Measurements from ENCODE around the gene SFTPA1.
"Not testable (repeated sequence)": the region's sequence is repeated elsewhere in the genome, so short reads cannot be mapped to it uniquely, and the experiment has no call there.

The SFTPA1 gene

DNA sequence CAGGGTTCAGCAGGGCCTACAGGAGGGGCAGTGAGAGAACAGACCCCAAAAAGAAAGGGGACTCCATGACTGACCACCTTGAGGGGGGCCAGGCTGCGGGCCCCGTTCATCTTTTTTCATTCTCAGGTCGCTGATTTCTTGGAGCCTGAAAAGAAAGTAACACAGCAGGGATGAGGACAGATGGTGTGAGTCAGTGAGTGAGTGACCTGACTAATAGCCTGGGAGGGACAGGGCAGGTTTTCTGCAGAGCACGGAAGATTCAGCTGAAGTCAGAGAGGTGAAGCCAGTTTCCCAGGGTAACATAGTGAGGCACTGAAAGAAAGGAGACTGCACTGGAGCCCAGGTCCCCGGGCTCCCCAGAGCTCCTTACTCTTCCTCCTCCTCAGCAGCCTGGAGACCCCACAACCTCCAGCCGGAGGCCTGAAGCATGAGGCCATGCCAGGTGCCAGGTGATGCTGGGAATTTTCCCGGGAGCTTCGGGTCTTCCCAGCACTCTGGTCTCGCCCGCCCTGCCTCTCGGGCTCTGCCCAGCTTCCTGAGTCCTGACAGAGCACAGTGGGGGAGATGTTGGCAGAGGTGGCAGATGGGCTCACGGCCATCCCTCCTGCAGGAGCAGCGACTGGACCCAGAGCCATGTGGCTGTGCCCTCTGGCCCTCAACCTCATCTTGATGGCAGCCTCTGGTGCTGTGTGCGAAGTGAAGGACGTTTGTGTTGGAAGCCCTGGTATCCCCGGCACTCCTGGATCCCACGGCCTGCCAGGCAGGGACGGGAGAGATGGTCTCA lies 646 bp downstream of the SFTPA1 start:
- not testable (repeated sequence) for DNase-seq

DNA sequence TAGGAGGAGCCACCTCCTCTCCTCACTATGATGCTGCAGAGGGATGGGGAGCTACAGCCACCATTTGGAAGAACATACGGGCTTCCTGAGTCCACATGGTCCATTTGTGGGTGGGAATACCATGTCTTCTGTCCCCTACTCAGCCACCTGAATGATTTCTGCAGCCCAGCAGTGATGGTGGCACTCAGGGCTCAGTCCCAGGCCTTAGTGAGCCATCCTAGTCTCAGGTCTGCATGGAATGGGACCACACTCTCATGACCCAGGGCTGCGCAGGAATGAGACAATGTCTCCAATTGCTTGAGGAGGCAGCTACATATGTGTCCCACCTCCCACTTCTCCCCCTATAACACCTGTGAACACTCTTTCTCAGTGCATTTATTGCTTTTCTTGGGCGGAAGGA lies 4.8 kb downstream of the SFTPA1 start:
- DNase-seq, result no peak

DNA sequence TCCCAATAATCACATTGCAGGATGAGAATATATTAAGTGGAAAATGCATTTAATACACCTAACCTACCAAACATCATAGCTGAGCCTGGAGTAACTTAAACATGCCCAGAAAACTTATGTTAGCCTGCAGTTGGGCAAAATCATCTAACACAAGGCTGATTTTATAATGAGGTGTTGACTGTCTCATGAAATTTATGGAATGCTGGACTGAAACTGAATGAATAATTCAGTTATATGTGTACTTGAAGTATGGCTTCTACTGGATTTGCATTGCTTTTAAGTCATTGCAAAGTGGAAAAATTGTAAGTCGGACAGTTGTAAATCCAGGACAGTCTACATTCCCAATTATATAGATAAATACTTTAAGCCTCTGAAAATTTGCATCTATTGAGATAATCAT lies 5.4 kb downstream of the SFTPA1 start:
- DNase-seq, result no peak

- not testable (repeated sequence) for DNase-seq
Measured at GRCh38 chr10:79623663-79624062, 12.9 kb downstream of the SFTPA1 start.

DNA sequence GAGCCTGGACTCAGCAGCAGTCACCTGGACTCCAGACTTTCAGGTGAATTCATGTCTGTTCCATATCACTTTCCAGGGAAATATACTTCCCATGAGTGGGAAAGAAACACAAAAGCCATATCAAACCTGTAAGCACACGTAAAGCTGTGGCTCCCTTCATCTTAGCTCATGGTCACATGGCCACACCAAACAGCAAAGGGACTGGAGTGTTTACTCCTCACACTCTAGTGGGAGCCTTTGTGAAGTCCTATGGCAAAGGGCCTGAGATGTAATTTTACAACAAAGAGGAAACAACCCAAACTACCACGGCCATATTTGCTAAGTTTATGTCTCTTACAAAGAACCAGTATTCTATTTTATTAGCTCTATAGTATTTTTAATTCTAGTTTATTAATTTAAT lies 16.3 kb downstream of the SFTPA1 start:
- DNase-seq, result no peak

DNA sequence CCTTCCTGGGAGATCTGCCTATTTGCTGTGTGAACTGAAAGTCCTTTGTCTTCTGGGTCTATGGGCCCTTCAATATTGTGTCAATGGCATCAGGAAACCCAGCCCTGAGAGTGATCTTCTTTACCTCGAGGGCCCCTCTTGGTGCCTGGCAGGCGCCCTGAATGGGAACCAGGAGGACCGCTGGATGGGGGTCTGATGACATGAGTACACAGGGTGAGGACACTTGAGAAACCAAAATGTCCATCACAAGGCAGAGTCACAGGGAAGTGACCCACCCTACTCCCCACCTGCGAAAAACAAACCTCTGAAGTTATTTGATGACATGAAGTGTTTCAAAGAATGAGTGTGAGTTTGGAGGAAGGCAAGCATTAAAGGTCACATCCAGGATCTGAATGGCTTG lies 17.3 kb downstream of the SFTPA1 start:
- DNase-seq, result no peak

DNA sequence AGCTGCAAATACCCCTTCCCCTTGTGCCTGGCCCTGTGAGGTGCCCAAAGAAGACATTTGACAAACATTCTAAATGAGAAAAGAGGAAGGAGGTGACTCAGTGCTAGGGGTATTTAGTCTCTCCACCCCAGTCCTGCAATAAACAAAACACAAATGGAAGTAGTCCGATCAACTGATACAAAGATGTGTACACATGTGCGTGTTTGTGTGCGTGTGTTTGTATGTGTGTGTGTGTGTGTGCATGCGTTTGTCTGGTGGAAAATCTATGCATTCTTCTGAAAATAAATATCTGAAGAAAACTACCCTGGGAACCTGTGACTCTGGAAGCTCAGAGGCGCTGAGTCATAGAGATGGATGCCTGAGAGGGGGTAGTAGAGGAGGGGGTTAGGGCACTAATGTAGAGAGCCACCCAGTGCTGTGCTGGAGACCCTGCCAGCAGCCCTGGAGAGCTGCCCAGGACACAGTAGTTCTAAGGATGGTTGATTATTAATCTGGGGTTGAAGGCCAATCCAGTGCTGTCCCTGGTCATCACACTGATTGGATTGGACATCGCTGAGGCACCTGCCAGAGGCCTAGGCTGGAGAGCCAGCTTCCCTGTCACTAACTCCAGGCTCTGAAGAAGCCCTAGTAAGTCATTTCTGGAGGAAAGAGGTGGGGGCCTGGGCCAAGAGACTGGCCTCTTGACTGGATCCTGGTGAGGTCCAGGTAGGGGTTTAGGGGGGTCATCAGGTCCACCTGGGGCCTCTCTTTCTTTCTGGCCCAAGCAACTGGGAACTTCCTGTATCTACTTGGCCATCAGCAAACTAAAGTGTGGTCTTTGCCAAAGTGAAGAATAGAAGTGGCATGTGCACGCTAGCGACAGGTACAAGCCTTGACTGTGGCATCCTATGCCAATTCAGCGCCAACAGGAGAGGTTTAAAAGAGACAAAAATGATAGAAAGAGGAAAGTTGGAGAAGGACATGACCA lies 18.5 kb downstream of the SFTPA1 start:
- no peak for DNase-seq

GRCh38 chr10:79629955-79630327 lies 19.2 kb downstream of the SFTPA1 start:
- no peak for DNase-seq

DNA sequence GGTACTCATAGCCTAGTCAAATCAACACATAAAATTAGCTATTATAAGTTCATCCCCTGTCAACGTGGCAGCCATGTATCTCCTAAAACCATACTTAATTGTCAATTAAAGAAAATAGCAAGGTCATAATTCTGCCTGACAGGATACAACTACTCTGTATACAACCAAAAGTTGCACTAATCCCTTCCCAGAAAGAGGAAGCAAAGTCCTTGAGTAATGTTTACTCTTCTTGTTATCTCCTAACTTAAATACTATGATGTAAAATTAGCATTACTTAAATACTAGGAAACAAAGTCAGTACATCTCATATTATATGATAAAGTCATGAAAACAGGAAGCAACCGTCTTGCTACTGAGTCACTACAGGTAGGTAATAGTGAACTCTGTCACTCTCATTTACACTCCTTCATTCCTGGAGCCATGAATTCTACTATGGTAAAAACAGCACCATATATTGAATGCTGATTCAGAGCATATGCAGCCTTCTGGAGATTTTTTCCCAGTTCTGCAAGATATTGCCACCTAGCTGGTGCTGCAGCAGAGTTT lies 26.0 kb downstream of the SFTPA1 start:
- not testable (repeated sequence) for DNase-seq

- no peak for DNase-seq
Measured at GRCh38 chr10:79638318-79638717, 27.6 kb downstream of the SFTPA1 start.

GRCh38 chr10:79652695-79653094 lies 42.0 kb downstream of the SFTPA1 start:
- DNase-seq, result not testable (repeated sequence)

DNA sequence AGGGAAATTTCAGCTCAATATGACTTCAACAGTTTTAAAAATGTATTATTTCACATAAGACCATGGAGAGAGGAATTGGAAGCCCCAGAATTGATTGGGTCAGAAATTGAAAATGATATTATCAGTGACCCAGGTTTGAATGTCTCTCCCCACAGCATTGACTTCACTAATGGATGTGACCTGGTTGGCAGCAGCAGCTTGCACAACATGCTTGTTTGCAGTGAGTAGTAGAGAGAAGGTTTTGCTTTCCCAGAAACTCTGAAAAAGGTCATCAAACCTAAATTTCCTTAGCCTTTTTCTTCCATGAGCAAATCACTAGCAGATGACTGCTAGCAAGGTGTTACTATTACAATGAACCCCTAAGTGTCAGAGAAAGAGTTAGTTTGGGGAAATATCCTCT lies 52.5 kb downstream of the SFTPA1 start:
- not testable (repeated sequence) for DNase-seq

- not testable (repeated sequence) for DNase-seq
Measured at GRCh38 chr10:79664686-79665085, 53.9 kb downstream of the SFTPA1 start.

All from hematopoietic multipotent progenitor cell treated with erythropoietin and hydrocortisone succinate and interleukin-3 and kit ligand, for 8 days (in vitro differentiated cells).